Smooth muscle cell (in vitro differentiated cells): Measurements from ENCODE around the gene FAM168B. TPM values are rescaled to one million over a fixed set of nuclear protein-coding genes. Genes with fewer than 3 reads are reported as not detected.

Experiments used
- DNase-seq: peaks from one replicate; lab custom pipeline; 2025; ENCODE audit not compliant: unreplicated experiment; lab: John Stamatoyannopoulos, UW
- H2AFZ ChIP-seq: fragments of 200-600 bp; sonication (generic); 2 replicates; pipeline ENCODE4 v1.6.0; 2016; ENCODE audit warnings: antibody characterized with exemption, low read depth, mild to moderate bottlenecking
- H3F3A ChIP-seq: fragments of 200-600 bp; sonication (generic); 2 replicates; pipeline ENCODE4 v1.6.0; 2017; ENCODE audit warnings: antibody characterized with exemption, low read depth
- H3K27ac ChIP-seq: fragments of 200-600 bp; sonication (generic); 2 replicates; pipeline ENCODE4 v1.5.1; 2016; ENCODE audit warnings: low read depth, mild to moderate bottlenecking
- H3K27me3 ChIP-seq: fragments of 200-600 bp; sonication (generic); 2 replicates; pipeline ENCODE4 v1.6.1; 2016; ENCODE audit warnings: low read depth, mild to moderate bottlenecking
- H3K36me3 ChIP-seq: fragments of 200-600 bp; sonication (generic); 2 replicates; pipeline ENCODE4 v1.5.1; 2016; ENCODE audit warnings: low read depth
- H3K4me1 ChIP-seq: fragments of 200-600 bp; sonication (generic); 2 replicates; pipeline ENCODE4 v1.5.1; 2016; ENCODE audit warnings: low read depth
- H3K4me2 ChIP-seq: fragments of 200-600 bp; sonication (generic); 2 replicates; pipeline ENCODE4 v1.6.0; 2016; ENCODE audit warnings: mild to moderate bottlenecking
- H3K4me3 ChIP-seq: fragments of 200-600 bp; sonication (generic); 2 replicates; pipeline ENCODE4 v1.5.1; 2016; ENCODE audit warnings: mild to moderate bottlenecking
- H3K79me2 ChIP-seq: fragments of 200-600 bp; sonication (generic); 2 replicates; pipeline ENCODE4 v1.6.0; 2016; ENCODE audit warnings: low read depth, mild to moderate bottlenecking
- H3K9ac ChIP-seq: fragments of 200-600 bp; sonication (generic); 2 replicates; pipeline ENCODE4 v1.6.0; 2016; ENCODE audit warnings: low read depth
- H3K9me3 ChIP-seq: fragments of 200-600 bp; sonication (generic); replicated peaks from 2 replicates; pipeline ENCODE4 v1.5.1; 2016; ENCODE audit warnings: low read depth
- H4K20me1 ChIP-seq: fragments of 200-600 bp; sonication (generic); 2 replicates; pipeline ENCODE4 v1.6.0; 2016; ENCODE audit warnings: low read depth
- WGBS: methylation state at CpG from one replicate; pipeline ENCODE4 v1.1.7; 2016; ENCODE audit warnings: low lambda C conversion rate; 5-methylcytosine and 5-hydroxymethylcytosine counted together
- polyA plus RNA-seq: library from polyadenylated mRNA; unstranded; fragments of >200 nt; fragmentation: Nextera tagmentation; extraction: Ambion mirVana; gene quantifications from 2 replicates; pipeline ENCODE4 v1.2.1, GENCODE V29; 2016
- total RNA-seq: library from RNA; depleted of rRNA; stranded (reverse); fragments of >200 nt; gene quantifications from 2 replicates; pipeline ENCODE4 v1.2.3, GENCODE V29; 2014
- TF ChIP-seq, protein P1 (sequence below): fragments of 200-600 bp; sonication (generic); IDR thresholded peaks from 2 replicates; pipeline ENCODE4 v1.5.1; 2017; ENCODE audit warnings: borderline replicate concordance, mild to moderate bottlenecking, antibody characterized with exemption; ENCODE audit not compliant: insufficient read depth, poor library complexity, severe bottlenecking

Gene FAM168B
- total and polyA plus RNA-seq, 2 experiments from 2014 or later, result 46.6 to 113 TPM

DNA sequence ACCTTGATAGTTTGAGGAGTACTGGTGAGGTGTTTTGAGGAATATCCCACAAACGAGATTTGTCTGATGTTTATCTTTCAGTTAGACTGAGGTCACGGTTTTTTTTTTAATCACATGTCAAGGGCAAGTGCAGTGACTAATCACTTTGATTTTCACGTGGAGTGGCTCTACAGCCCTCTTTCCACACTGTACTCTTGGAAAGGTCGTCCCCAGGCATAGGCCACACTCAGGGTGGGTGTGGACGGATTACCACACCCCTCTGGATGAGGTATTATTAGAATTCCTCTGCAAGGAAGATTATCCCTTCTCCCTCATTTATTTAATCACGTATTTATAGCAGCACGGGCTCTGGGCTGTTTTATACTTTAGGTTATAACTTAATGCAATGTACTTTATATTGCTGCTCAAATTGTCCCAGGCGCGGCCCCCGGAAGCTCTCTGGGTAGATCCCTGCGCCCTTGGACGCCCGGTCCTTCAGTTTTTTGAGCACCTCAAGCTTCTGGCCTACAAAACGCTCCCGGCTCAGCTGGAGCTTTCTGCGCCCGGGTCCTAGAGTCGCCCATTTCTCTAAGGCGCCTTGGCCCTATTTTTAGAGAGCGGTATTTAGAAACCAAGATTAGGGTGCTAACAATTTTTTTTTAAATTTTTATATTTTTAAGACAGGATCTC is 11.4 kb upstream of the FAM168B start:
- WGBS, result 4% methylated on average over 20 of the region's 20 CpGs
- Histone ChIP-seq H2AFZ (peak overlapping the region; percentile 83), H3K27me3 (no peaks in the 10 kb centered on the region), H3K9me3 (no peaks in the 10 kb centered on the region), H3K4me1 (peaks cover 14% of the 10 kb centered on the region), H3K9ac (peak overlapping the region; percentile 88), H3K4me3 (peak overlapping the region; percentile 85), H4K20me1 (peaks cover 42% of the 10 kb centered on the region), H3K79me2 (peaks cover 45% of the 10 kb centered on the region), H3K4me2 (peak overlapping the region; percentile 89), H3K36me3 (no peaks in the 10 kb centered on the region), H3F3A (peaks cover 7% of the 10 kb centered on the region), H3K27ac (peak overlapping the region; percentile 97)
- TF ChIP-seq, protein P1, sequence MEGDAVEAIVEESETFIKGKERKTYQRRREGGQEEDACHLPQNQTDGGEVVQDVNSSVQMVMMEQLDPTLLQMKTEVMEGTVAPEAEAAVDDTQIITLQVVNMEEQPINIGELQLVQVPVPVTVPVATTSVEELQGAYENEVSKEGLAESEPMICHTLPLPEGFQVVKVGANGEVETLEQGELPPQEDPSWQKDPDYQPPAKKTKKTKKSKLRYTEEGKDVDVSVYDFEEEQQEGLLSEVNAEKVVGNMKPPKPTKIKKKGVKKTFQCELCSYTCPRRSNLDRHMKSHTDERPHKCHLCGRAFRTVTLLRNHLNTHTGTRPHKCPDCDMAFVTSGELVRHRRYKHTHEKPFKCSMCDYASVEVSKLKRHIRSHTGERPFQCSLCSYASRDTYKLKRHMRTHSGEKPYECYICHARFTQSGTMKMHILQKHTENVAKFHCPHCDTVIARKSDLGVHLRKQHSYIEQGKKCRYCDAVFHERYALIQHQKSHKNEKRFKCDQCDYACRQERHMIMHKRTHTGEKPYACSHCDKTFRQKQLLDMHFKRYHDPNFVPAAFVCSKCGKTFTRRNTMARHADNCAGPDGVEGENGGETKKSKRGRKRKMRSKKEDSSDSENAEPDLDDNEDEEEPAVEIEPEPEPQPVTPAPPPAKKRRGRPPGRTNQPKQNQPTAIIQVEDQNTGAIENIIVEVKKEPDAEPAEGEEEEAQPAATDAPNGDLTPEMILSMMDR, result no peak
- DNase-seq, result peak; percentile 59

DNA sequence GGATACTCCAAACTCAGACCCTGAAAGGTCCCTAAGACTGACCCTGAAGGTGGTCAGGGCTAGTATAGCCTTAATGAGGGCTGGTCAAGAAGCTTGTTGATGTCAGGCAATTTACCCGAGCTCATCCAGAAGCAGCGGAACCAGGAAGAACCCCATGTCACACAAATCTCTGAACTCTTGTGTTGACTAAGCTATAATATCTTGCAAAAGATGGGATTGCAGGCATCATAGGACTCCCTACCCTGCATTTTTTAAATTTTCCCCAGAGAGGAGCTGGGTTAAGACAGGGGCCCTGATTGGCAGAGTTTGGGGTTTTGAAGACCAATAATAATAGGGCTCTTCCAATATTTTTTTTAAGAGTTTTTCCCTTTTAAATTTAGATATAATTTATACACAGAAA is 9.9 kb upstream of the FAM168B start:
- no peak overlapping the region for H3K9ac ChIP-seq
- DNase-seq, result no peak
- H3F3A ChIP-seq, result peaks cover 7% of the 10 kb centered on the region
- H3K79me2 ChIP-seq, result peaks cover 30% of the 10 kb centered on the region
- no peaks in the 10 kb centered on the region for H3K9me3 ChIP-seq
- H3K27me3 ChIP-seq, result no peaks in the 10 kb centered on the region
- H3K4me2 ChIP-seq, result no peak overlapping the region
- 95% methylated on average over 2 of the region's 2 CpGs for WGBS
- no peak overlapping the region for H3K27ac ChIP-seq
- H2AFZ ChIP-seq, result no peak overlapping the region
- TF ChIP-seq, protein P1, result no peak
- H3K4me1 ChIP-seq, result peaks cover 14% of the 10 kb centered on the region
- no peaks in the 10 kb centered on the region for H3K36me3 ChIP-seq
- H3K4me3 ChIP-seq, result no peak overlapping the region
- peaks cover 27% of the 10 kb centered on the region for H4K20me1 ChIP-seq

DNA sequence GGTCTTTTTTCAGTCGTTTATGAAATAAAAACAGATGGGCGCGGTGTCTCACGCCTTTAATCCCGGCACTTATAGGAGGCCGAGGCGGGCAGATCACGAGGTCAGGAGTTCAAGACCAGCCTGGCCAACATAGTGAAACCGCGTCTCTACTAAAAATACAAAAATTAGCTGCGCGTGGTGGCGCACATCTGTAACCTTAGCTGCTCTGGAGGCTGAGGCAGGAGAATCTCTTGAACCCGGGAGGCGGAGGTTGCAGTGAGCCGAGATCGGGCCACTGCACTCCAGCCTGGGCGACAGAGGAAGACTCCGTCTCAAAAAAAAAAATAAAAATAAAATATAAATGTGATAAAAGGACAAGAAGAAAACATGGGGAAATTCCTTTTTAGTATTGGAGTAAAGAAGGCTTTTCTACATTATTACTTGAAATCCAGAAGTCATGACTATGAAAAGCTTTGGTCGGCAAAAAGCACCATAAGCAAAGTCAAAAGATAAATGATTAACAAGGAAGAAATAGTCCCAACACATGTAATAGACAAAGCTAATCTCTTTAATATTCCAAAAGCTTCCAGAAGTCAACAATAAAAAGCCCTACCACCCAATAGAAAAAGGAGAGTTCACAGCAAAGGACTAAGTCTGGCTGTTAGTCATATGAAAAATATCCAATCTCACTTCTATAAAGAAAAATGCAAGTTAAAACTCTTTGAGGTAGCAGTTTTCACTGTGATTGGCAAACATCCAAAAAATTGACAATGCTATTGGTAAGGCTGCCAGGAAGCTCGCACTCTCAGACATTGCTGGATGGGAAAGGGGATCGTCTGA is 1.4 kb upstream of the FAM168B start:
- peaks cover 32% of the 10 kb centered on the region for H3K79me2 ChIP-seq
- no peaks in the 10 kb centered on the region for H3K9me3 ChIP-seq
- no peak for DNase-seq
- H3K4me2 ChIP-seq, result peak overlapping the region; percentile 96
- peaks cover 28% of the 10 kb centered on the region for H4K20me1 ChIP-seq
- peak overlapping the region; percentile 84 for H3K27ac ChIP-seq
- no peaks in the 10 kb centered on the region for H3K36me3 ChIP-seq
- 88% methylated on average over 22 of the region's 22 CpGs for WGBS
- H3K4me3 ChIP-seq, result peak overlapping the region; percentile 98
- no peaks in the 10 kb centered on the region for H3K27me3 ChIP-seq
- no peak overlapping the region for H2AFZ ChIP-seq
- H3K4me1 ChIP-seq, result no peaks in the 10 kb centered on the region
- H3K9ac ChIP-seq, result no peak overlapping the region
- TF ChIP-seq, protein P1, result no peak
- peaks cover 5% of the 10 kb centered on the region for H3F3A ChIP-seq
